WTC11 (cell line): ENCODE data around the gene C4orf50. TPM values are rescaled to one million over a fixed set of nuclear protein-coding genes. Genes with fewer than 3 reads are reported as not detected.

ENCODE experiments used
- ATAC-seq: fragments of 200-7000 bp; cut with Tn5 transposase; 2 replicates; pipeline ENCODE4 v1.10.0; 2021; ENCODE audit warnings: mild to moderate bottlenecking, moderate library complexity
- CTCF ChIA-PET: fragments of 300-600 bp; sonication (Branson Sonifier 250); formaldehyde crosslinking; loops from one replicate; lab custom pipeline; 2021; ENCODE audit warnings: antibody characterized with exemption; lab: Charles Lee
- POLR2A ChIA-PET: fragments of 350-600 bp; sonication (Branson Sonifier 250); formaldehyde crosslinking; loops from one replicate; lab custom pipeline; 2021; ENCODE audit warnings: antibody characterized with exemption; lab: Charles Lee
- DNase-seq: peaks from one replicate; pipeline ENCODE4 v3.0.0; 2021; ENCODE audit warnings: low spot score
- H3K27ac Mint-ChIP-seq: 2 replicates; pipeline ENCODE4 v1.8.0; 2021; ENCODE audit warnings: mixed read lengths
- H3K27me3 Mint-ChIP-seq: 2 replicates; pipeline ENCODE4 v1.8.0; 2021; ENCODE audit warnings: low read depth, mild to moderate bottlenecking, moderate library complexity, mixed read lengths
- H3K36me3 Mint-ChIP-seq: 2 replicates; pipeline ENCODE4 v1.8.0; 2021; ENCODE audit warnings: mixed read lengths
- H3K4me1 Mint-ChIP-seq: 2 replicates; pipeline ENCODE4 v1.8.0; 2022; ENCODE audit warnings: mixed read lengths
- H3K4me3 Mint-ChIP-seq: 2 replicates; pipeline ENCODE4 v1.8.0; 2021; ENCODE audit warnings: mild to moderate bottlenecking, moderate library complexity, mixed read lengths
- H3K9me3 Mint-ChIP-seq: 2 replicates; pipeline ENCODE4 v1.8.0; 2021; ENCODE audit warnings: mixed read lengths
- ATF1 ChIP-seq: sonication (generic); formaldehyde crosslinking; IDR thresholded peaks from 2 replicates; pipeline ENCODE4 v1.8.1; 2023; ENCODE audit warnings: mild to moderate bottlenecking, moderate library complexity, missing genetic modification reagents
- CBFB ChIP-seq: sonication (generic); formaldehyde crosslinking; IDR thresholded peaks from 2 replicates; pipeline ENCODE4 v1.8.1; 2022; ENCODE audit warnings: mild to moderate bottlenecking, low read depth, missing genetic modification reagents
- CTCF ChIP-seq: fragments of 200-600 bp; IDR thresholded peaks from 2 replicates; pipeline ENCODE4 v1.8.0; 2022; ENCODE audit warnings: antibody characterized with exemption
- E2F4 ChIP-seq: sonication (generic); formaldehyde crosslinking; IDR thresholded peaks from 2 replicates; pipeline ENCODE4 v1.8.1; 2022; ENCODE audit warnings: low read depth, mild to moderate bottlenecking, moderate library complexity, missing genetic modification reagents, borderline replicate concordance
- ELF4 ChIP-seq: sonication (generic); formaldehyde crosslinking; IDR thresholded peaks from 2 replicates; pipeline ENCODE4 v1.8.1; 2022; ENCODE audit warnings: low read depth, mild to moderate bottlenecking, moderate library complexity, missing genetic modification reagents
- EMX1 ChIP-seq: fragments of 250-450 bp; sonication (Bioruptor Pico); IDR thresholded peaks from 2 replicates; pipeline ENCODE4 v1.8.0; 2021; ENCODE audit warnings: mild to moderate bottlenecking
- FOXJ3 ChIP-seq: sonication (generic); formaldehyde crosslinking; IDR thresholded peaks from 2 replicates; pipeline ENCODE4 v1.9.0; 2021; ENCODE audit warnings: missing genetic modification reagents, mild to moderate bottlenecking, borderline replicate concordance
- GABPB1 ChIP-seq: sonication (generic); formaldehyde crosslinking; IDR thresholded peaks from 2 replicates; pipeline ENCODE4 v1.8.1; 2023; ENCODE audit warnings: mild to moderate bottlenecking, missing genetic modification reagents
- HMGA2 ChIP-seq: fragments of 250-450 bp; sonication (Bioruptor Pico); IDR thresholded peaks from 2 replicates; pipeline ENCODE4 v1.4.0; 2021; ENCODE audit warnings: mild to moderate bottlenecking, moderate library complexity
- KAT7 ChIP-seq: sonication (generic); formaldehyde crosslinking; IDR thresholded peaks from 2 replicates; pipeline ENCODE4 v1.8.1; 2023; ENCODE audit warnings: missing genetic modification reagents, mild to moderate bottlenecking, borderline replicate concordance
- NFE2L1 ChIP-seq: sonication (generic); formaldehyde crosslinking; IDR thresholded peaks from 2 replicates; pipeline ENCODE4 v1.8.1; 2023; ENCODE audit warnings: missing genetic modification reagents
- NR2C2 ChIP-seq: sonication (generic); formaldehyde crosslinking; IDR thresholded peaks from 2 replicates; pipeline ENCODE4 v1.8.0; 2022; ENCODE audit warnings: mild to moderate bottlenecking, missing genetic modification reagents
- NR3C1 ChIP-seq: sonication (generic); formaldehyde crosslinking; conservative IDR thresholded peaks from 2 replicates; pipeline ENCODE4 v1.8.1; 2023; ENCODE audit warnings: low read depth, mild to moderate bottlenecking, missing genetic modification reagents
- RELA ChIP-seq: sonication (generic); formaldehyde crosslinking; IDR thresholded peaks from 2 replicates; pipeline ENCODE4 v1.8.1; 2022; ENCODE audit warnings: missing genetic modification reagents, mild to moderate bottlenecking, borderline replicate concordance
- RORB ChIP-seq: fragments of 250-450 bp; sonication (Bioruptor Pico); IDR thresholded peaks from 2 replicates; pipeline ENCODE4 v1.9.0; 2021; ENCODE audit warnings: mild to moderate bottlenecking
- SMAD3 ChIP-seq: sonication (generic); formaldehyde crosslinking; IDR thresholded peaks from 2 replicates; pipeline ENCODE4 v1.8.0; 2022; ENCODE audit warnings: missing genetic modification reagents, mild to moderate bottlenecking, borderline replicate concordance
- SOX15 ChIP-seq: fragments of 250-450 bp; sonication (Bioruptor Pico); IDR thresholded peaks from 2 replicates; pipeline ENCODE4 v1.9.0; 2021; ENCODE audit warnings: mild to moderate bottlenecking
- SP1 ChIP-seq: sonication (generic); formaldehyde crosslinking; conservative IDR thresholded peaks from 2 replicates; pipeline ENCODE4 v1.8.1; 2022; ENCODE audit warnings: missing genetic modification reagents
- USF2 ChIP-seq: sonication (generic); formaldehyde crosslinking; IDR thresholded peaks from 2 replicates; pipeline ENCODE4 v1.8.1; 2023; ENCODE audit warnings: mild to moderate bottlenecking, missing genetic modification reagents, moderate library complexity
- ZMAT4 ChIP-seq: fragments of 250-450 bp; sonication (Bioruptor Pico); IDR thresholded peaks from 2 replicates; pipeline ENCODE4 v1.9.0; 2021; ENCODE audit warnings: mild to moderate bottlenecking
- ZNF121 ChIP-seq: sonication (generic); formaldehyde crosslinking; IDR thresholded peaks from 2 replicates; pipeline ENCODE4 v1.8.0; 2023; ENCODE audit warnings: missing genetic modification reagents
- ZNF263 ChIP-seq: sonication (generic); formaldehyde crosslinking; IDR thresholded peaks from 2 replicates; pipeline ENCODE4 v1.8.1; 2022; ENCODE audit warnings: low read depth, mild to moderate bottlenecking, moderate library complexity, missing genetic modification reagents
- ZNF396 ChIP-seq: fragments of 250-450 bp; sonication (Bioruptor Pico); IDR thresholded peaks from 2 replicates; pipeline ENCODE4 v1.8.0; 2021; ENCODE audit warnings: mild to moderate bottlenecking, moderate library complexity, borderline replicate concordance
- ZNF416 ChIP-seq: fragments of 250-450 bp; sonication (Bioruptor Pico); IDR thresholded peaks from 2 replicates; pipeline ENCODE4 v1.9.0; 2021; ENCODE audit warnings: mild to moderate bottlenecking, inconsistent platforms
- ZSCAN18 ChIP-seq: fragments of 250-450 bp; sonication (Bioruptor Pico); IDR thresholded peaks from 2 replicates; pipeline ENCODE4 v2.1.2; 2022; ENCODE audit warnings: mild to moderate bottlenecking, moderate library complexity
- total RNA-seq: library from RNA; stranded (reverse); gene quantifications from 3 replicates; pipeline ENCODE4 v1.2.3, GENCODE V29; 2021
- TF ChIP-seq, protein P1 (sequence below): sonication (generic); formaldehyde crosslinking; IDR thresholded peaks from 2 replicates; pipeline ENCODE4 v1.8.0; 2022; ENCODE audit warnings: mild to moderate bottlenecking, missing genetic modification reagents

Gene C4orf50
- total RNA-seq, 1 experiment from 2014 or later, result 0.17 TPM

- Mint-ChIP-seq H3K27ac (no peak overlapping the region), H3K36me3 (no peaks in the 10 kb centered on the region), H3K4me3 (no peak overlapping the region), H3K9me3 (no peaks in the 10 kb centered on the region), H3K27me3 (peaks cover 5% of the 10 kb centered on the region), H3K4me1 (peaks cover 12% of the 10 kb centered on the region)
- DNase-seq, result no peak
- ATAC-seq, result no peak
- ChIA-PET CTCF (interaction anchor here (4.9 kb wide), 1 partner anchor 85 kb away, joined by 84 read pairs; no protein-coding TSS in a partner anchor), POLR2A (no interaction called here)
- TF ChIP-seq KAT7 (CRISPR knock-in tag) (no peak), CBFB (no peak), USF2 (CRISPR knock-in tag) (no peak), ZNF396 (CRISPR knock-in tag) (no peak), E2F4 (CRISPR knock-in tag) (no peak), SMAD3 (CRISPR knock-in tag) (no peak), FOXJ3 (CRISPR knock-in tag) (no peak), ZNF416 (CRISPR knock-in tag) (no peak), ATF1 (no peak), RORB (CRISPR knock-in tag) (no peak), HMGA2 (CRISPR knock-in tag) (no peak), NR2C2 (CRISPR knock-in tag) (no peak), SOX15 (no peak), SP1 (CRISPR knock-in tag) (no peak), NR3C1 (CRISPR knock-in tag) (no peak), ZNF263 (CRISPR knock-in tag) (no peak), CTCF (no peak)
- TF ChIP-seq, protein P1, sequence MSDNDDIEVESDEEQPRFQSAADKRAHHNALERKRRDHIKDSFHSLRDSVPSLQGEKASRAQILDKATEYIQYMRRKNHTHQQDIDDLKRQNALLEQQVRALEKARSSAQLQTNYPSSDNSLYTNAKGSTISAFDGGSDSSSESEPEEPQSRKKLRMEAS, result no peak
Observed at GRCh38 chr4:6001680-6002491, 16.3 kb downstream of the C4orf50 start.

DNA sequence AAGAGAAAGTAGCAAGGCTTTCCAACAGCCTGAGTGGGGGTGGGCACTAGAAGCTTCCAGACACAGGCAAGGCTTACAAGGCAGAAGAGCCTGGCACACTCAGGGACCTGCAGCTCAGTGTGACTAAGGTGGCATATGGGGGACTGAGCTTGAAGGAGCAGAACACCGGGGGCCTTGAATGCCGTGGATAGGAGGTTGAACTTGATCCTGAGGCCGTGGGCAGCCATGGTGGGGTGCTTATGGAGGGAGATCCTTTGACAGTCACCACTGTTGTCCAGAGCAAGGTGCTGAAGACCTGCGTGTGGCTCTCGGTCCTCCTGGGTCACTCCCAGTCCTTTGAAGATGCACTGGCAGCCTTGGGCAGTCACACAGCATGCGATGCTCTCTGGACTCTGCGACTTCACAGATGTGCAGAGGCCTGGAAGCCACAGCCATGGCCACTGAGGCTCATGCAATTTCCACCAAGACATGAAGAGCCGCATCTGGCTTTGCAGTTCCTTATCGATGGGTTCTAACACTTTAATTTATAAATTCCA lies 18.3 kb downstream of the C4orf50 start:
- H3K4me3 Mint-ChIP-seq, result no peak overlapping the region
- no peaks in the 10 kb centered on the region for H3K9me3 Mint-ChIP-seq
- no peaks in the 10 kb centered on the region for H3K4me1 Mint-ChIP-seq
- no peak for ATAC-seq
- no peaks in the 10 kb centered on the region for H3K36me3 Mint-ChIP-seq
- H3K27me3 Mint-ChIP-seq, result no peaks in the 10 kb centered on the region
- no peak overlapping the region for H3K27ac Mint-ChIP-seq
- CTCF ChIA-PET, result interaction anchor here (0.6 to 4.9 kb wide), 9 partner anchors 11 to 331 kb away, joined by 4 to 84 read pairs (median 11); no protein-coding TSS in a partner anchor
- TF ChIP-seq GABPB1 (CRISPR knock-in tag) (no peak), SOX15 (no peak), NFE2L1 (no peak), ZNF121 (no peak), KAT7 (CRISPR knock-in tag) (no peak), NR3C1 (CRISPR knock-in tag) (no peak), SMAD3 (CRISPR knock-in tag) (no peak), ELF4 (no peak), RELA (CRISPR knock-in tag) (no peak), ZMAT4 (CRISPR knock-in tag) (no peak), EMX1 (CRISPR knock-in tag) (no peak), ATF1 (no peak), USF2 (CRISPR knock-in tag) (no peak), ZSCAN18 (no peak)
- POLR2A ChIA-PET, result no interaction called here
- DNase-seq, result no peak
